ENCODE data around the gene UBLCP1. TPM values are rescaled to one million over a fixed set of nuclear protein-coding genes. Genes with fewer than 3 reads are reported as not detected.
A peak's percentile ranks its signal among the peaks of the same experiment; 100 is the strongest.

The UBLCP1 gene
- total and polyA plus RNA-seq, 2 of the 13 experiments (the other 11 are each of a cell fraction or from before 2014, with no cell fraction given) = 6.5 to 12.6 TPM

- FAIRE-seq (no peak), DNase-seq (ENCODE audit: low spot score) (no peak), ATAC-seq (no peak)
- H4K20me1 ChIP-seq (ENCODE audit: insufficient read depth, low read length) = no peaks in the 10 kb centered on the region
- peaks cover 3 to 18% of the 10 kb centered on the region in 2 experiments; a peak in 3 of 5 replicates for H3K36me3 ChIP-seq (replicated peaks in 1 of 2; ENCODE audit: control insufficient read depth in 1 of 2, insufficient read depth in 2 of 2, low read length in 2 of 2)
- BruUV-seq (replicated peaks) = no TSS peak
- in situ Hi-C loops (cut with HindIII; ENCODE audit: extremely low pct_ligation_motif_present, low pct_unique_long_range_greater_than_20kb) (no loop called here), intact Hi-C loops (cut with micrococcal nuclease; ENCODE audit: unreplicated experiment) (no loop called here)
- no peaks in the 10 kb centered on the region for H3K4me1 ChIP-seq (ENCODE audit: insufficient read depth, low read length)
- ChIA-PET CTCF (ENCODE audit: low intra/inter-chr PET ratio, low total read pairs) (no interaction called here), POLR2A (no interaction called here)
- TF ChIP-seq ELF1 (CRISPR knock-in tag; IDR thresholded peaks at IDR 0.05) = no peak
- TF ChIP-seq ZNF230 (CRISPR knock-in tag; IDR thresholded peaks at IDR 0.05) = no peak
- TF ChIP-seq MAFF (IDR thresholded peaks at IDR 0.05; ENCODE audit: low read depth, low read length) = peak; percentile 56
- TF ChIP-seq NFE2L2 (IDR thresholded peaks at IDR 0.05; ENCODE audit: low read length) = no peak
- peak; percentile 37 to 63 for TF ChIP-seq MAFK (conservative IDR thresholded peaks at IDR 0.05 in 1 of 2, IDR thresholded peaks at IDR 0.05 in 1 of 2; ENCODE audit: low read length in 2 of 2)
- H3K27me3 ChIP-seq (ENCODE audit: control insufficient read depth in 1 of 2, insufficient read depth in 2 of 2, low read length in 2 of 2) = no peaks in the 10 kb centered on the region; a peak in 1 of 5 replicates
- H2AFZ ChIP-seq (ENCODE audit: low read length) = no peak overlapping the region
- H3K9me3 ChIP-seq (ENCODE audit: low read length) = no peaks in the 10 kb centered on the region
- H3K4me2 ChIP-seq (ENCODE audit: low read depth, low read length) = no peak overlapping the region
- H3K9ac ChIP-seq (ENCODE audit: insufficient read depth, low read depth, low read length) = no peak overlapping the region
- H3K79me2 ChIP-seq (ENCODE audit: insufficient read depth, low read length) = no peaks in the 10 kb centered on the region
- H3K27ac ChIP-seq (ENCODE audit: extremely low read length, insufficient read depth, low read length) = no peak overlapping the region
- no peak overlapping the region for H3K4me3 ChIP-seq (replicated peaks in 1 of 3; ENCODE audit: insufficient read depth in 1 of 3, low read depth in 2 of 3, low read length in 3 of 3)
Observed at GRCh38 chr5:159273923-159274322, 10.8 kb downstream of the UBLCP1 start.

DNA sequence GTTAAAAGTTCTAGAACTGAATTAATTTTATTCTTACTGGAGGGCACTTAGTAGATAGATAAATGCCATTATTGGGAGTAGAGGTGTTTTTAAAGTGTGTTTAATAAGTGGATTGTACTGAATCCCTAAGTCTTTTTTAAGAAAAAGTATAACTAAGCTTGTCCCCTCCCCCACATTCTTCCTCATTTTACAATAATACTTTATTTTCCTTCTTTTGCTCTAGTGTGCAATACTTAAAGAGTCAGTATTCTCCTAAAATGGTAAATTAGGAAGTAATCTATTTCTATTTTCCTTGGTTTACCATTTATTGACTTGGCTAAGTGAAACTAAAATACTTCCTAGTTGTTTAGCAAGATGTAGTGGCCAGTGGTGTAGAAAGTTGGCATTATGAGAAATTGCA lies 11.6 kb downstream of the UBLCP1 start:
- H3K36me3 ChIP-seq (replicated peaks in 1 of 2; ENCODE audit: control insufficient read depth in 1 of 2, insufficient read depth in 2 of 2, low read length in 2 of 2) = peaks cover 3 to 16% of the 10 kb centered on the region in 2 experiments; a peak in 3 of 5 replicates
- no peak for ATAC-seq
- no TSS peak for BruUV-seq (replicated peaks)
- no peak for FAIRE-seq
- in situ Hi-C loops (cut with HindIII; ENCODE audit: extremely low pct_ligation_motif_present, low pct_unique_long_range_greater_than_20kb) (no loop called here), intact Hi-C loops (cut with micrococcal nuclease; ENCODE audit: unreplicated experiment) (no loop called here)
- H2AFZ ChIP-seq (ENCODE audit: low read length) = no peak overlapping the region
- ChIA-PET POLR2A (no interaction called here), CTCF (ENCODE audit: low intra/inter-chr PET ratio, low total read pairs) (no interaction called here)
- H3K27me3 ChIP-seq (ENCODE audit: control insufficient read depth in 1 of 2, insufficient read depth in 2 of 2, low read length in 2 of 2) = no peaks in the 10 kb centered on the region; a peak in 1 of 5 replicates
- H3K4me3 ChIP-seq (replicated peaks in 1 of 3; ENCODE audit: insufficient read depth in 1 of 3, low read depth in 2 of 3, low read length in 3 of 3) = no peak overlapping the region
- no peak overlapping the region for H3K9ac ChIP-seq (ENCODE audit: insufficient read depth, low read depth, low read length)
- H3K4me1 ChIP-seq (ENCODE audit: insufficient read depth, low read length) = no peaks in the 10 kb centered on the region
- no peak overlapping the region for H3K27ac ChIP-seq (ENCODE audit: extremely low read length, insufficient read depth, low read length)
- no peaks in the 10 kb centered on the region for H3K9me3 ChIP-seq (ENCODE audit: low read length)
- no peak for DNase-seq (ENCODE audit: low spot score)
- H4K20me1 ChIP-seq (ENCODE audit: insufficient read depth, low read length) = no peaks in the 10 kb centered on the region
- H3K79me2 ChIP-seq (ENCODE audit: insufficient read depth, low read length) = no peaks in the 10 kb centered on the region
- H3K4me2 ChIP-seq (ENCODE audit: low read depth, low read length) = no peak overlapping the region
- TF ChIP-seq ZNF616 (CRISPR knock-in tag; IDR thresholded peaks at IDR 0.05; ENCODE audit: low read depth) = no peak
- TF ChIP-seq ZNF607 (CRISPR knock-in tag; IDR thresholded peaks at IDR 0.05; ENCODE audit: borderline replicate concordance) = no peak
- TF ChIP-seq ZNF569 (CRISPR knock-in tag; IDR thresholded peaks at IDR 0.05; ENCODE audit: borderline replicate concordance) = no peak
- no peak for TF ChIP-seq ZNF20 (CRISPR knock-in tag; IDR thresholded peaks at IDR 0.05)
- TF ChIP-seq ZC3H13 (CRISPR knock-in tag; IDR thresholded peaks at IDR 0.05) = no peak
- TF ChIP-seq, protein P1, sequence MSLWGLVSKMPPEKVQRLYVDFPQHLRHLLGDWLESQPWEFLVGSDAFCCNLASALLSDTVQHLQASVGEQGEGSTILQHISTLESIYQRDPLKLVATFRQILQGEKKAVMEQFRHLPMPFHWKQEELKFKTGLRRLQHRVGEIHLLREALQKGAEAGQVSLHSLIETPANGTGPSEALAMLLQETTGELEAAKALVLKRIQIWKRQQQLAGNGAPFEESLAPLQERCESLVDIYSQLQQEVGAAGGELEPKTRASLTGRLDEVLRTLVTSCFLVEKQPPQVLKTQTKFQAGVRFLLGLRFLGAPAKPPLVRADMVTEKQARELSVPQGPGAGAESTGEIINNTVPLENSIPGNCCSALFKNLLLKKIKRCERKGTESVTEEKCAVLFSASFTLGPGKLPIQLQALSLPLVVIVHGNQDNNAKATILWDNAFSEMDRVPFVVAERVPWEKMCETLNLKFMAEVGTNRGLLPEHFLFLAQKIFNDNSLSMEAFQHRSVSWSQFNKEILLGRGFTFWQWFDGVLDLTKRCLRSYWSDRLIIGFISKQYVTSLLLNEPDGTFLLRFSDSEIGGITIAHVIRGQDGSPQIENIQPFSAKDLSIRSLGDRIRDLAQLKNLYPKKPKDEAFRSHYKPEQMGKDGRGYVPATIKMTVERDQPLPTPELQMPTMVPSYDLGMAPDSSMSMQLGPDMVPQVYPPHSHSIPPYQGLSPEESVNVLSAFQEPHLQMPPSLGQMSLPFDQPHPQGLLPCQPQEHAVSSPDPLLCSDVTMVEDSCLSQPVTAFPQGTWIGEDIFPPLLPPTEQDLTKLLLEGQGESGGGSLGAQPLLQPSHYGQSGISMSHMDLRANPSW (CRISPR knock-in tag; IDR thresholded peaks at IDR 0.05; ENCODE audit: borderline replicate concordance) = no peak
- no peak for TF ChIP-seq KLF6 (CRISPR knock-in tag; IDR thresholded peaks at IDR 0.05)
- TF ChIP-seq SMAD1 (CRISPR knock-in tag; IDR thresholded peaks at IDR 0.05; ENCODE audit: borderline replicate concordance, low read depth) = no peak
- TF ChIP-seq MIER2 (CRISPR knock-in tag; IDR thresholded peaks at IDR 0.05) = no peak
- no peak for TF ChIP-seq ZNF160 (CRISPR knock-in tag; IDR thresholded peaks at IDR 0.05)
- TF ChIP-seq ZNF83 (CRISPR knock-in tag; IDR thresholded peaks at IDR 0.05; ENCODE audit: borderline replicate concordance) = no peak
- no peak for TF ChIP-seq ZNF557 (CRISPR knock-in tag; IDR thresholded peaks at IDR 0.05)
- no peak for TF ChIP-seq ELF1 (CRISPR knock-in tag; IDR thresholded peaks at IDR 0.05)
- TF ChIP-seq PITX1 (CRISPR knock-in tag; IDR thresholded peaks at IDR 0.05) = no peak
